T-helper 1 cell treated with Interleukin-12 subunit alpha and Interleukin-12 subunit beta and Interleukin-4 antibody, amounts not matched to agents 30 ng/mL and 1 ng/mL, for 36 hours (primary cell): ENCODE measurements around the gene KCNMB4. TPM values are rescaled to one million over a fixed set of nuclear protein-coding genes. Genes with fewer than 3 reads are reported as not detected.

Experiments used
- total RNA-seq: library from RNA; stranded (reverse); gene quantifications from 2 replicates; pipeline ENCODE4 v1.2.3, GENCODE V29; 2022

KCNMB4 gene
- total RNA-seq, 1 donor from 2014 or later = 0.15 TPM

Other genes with a start within 250 kb of the KCNMB4 start
- 80.6 and 81.5 TPM in 2 replicates for gene CNOT2, start 122.9 kb upstream of the KCNMB4 start, total RNA-seq